Mammary epithelial cell (primary cell): ENCODE data around the gene LANCL2.

ENCODE experiments used
- EZH2 ChIP-seq: IDR thresholded peaks from 2 replicates; pipeline ENCODE4 v1.6.1; 2012; ENCODE audit warnings: low read length, inconsistent platforms, borderline replicate concordance
- TF ChIP-seq, protein P1 (sequence below), 2 donors: IDR thresholded peaks in 1 of 2; conservative IDR thresholded peaks in 1 of 2; 2 replicates each; pipeline ENCODE4 v1.5.1; 2011 to 2012; ENCODE audit warnings: inconsistent platforms in 2 of 2, low read length in 2 of 2, mild to moderate bottlenecking in 2 of 2, control low read depth in 1 of 2, low read depth in 1 of 2; ENCODE audit not compliant: insufficient read depth in 1 of 2; ENCODE audit errors: extremely low read depth in 1 of 2

DNA sequence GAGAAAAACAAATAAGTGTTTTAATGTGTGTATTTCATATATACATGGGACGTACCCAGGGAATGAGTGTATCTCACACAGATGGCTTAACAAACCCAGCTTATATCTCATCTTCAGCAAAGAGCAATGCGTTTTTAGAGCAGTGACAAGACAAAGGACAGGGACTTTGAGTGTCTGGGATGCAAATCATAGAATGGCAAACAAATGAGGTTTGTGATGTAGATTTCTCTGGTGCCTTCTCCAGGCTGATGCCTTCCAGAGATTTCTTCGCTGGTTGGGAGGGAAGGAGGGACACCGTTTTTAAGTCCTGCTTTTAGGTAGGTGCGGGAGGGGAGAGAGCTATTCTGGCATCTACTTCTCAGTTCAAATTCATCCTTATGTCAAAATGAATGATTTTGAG is 16.6 kb downstream of the LANCL2 start:
- TF ChIP-seq, protein P1, sequence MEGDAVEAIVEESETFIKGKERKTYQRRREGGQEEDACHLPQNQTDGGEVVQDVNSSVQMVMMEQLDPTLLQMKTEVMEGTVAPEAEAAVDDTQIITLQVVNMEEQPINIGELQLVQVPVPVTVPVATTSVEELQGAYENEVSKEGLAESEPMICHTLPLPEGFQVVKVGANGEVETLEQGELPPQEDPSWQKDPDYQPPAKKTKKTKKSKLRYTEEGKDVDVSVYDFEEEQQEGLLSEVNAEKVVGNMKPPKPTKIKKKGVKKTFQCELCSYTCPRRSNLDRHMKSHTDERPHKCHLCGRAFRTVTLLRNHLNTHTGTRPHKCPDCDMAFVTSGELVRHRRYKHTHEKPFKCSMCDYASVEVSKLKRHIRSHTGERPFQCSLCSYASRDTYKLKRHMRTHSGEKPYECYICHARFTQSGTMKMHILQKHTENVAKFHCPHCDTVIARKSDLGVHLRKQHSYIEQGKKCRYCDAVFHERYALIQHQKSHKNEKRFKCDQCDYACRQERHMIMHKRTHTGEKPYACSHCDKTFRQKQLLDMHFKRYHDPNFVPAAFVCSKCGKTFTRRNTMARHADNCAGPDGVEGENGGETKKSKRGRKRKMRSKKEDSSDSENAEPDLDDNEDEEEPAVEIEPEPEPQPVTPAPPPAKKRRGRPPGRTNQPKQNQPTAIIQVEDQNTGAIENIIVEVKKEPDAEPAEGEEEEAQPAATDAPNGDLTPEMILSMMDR (conservative IDR thresholded peaks at IDR 0.05 in 1 of 2, IDR thresholded peaks at IDR 0.05 in 1 of 2; ENCODE audit: extremely low read depth in 1 of 2, insufficient read depth in 1 of 2, low read depth in 1 of 2, low read length in 2 of 2), result no peak
- TF ChIP-seq EZH2, result no peak
